ENCODE data around the gene H2BK1.

H2BK1 gene

DNA sequence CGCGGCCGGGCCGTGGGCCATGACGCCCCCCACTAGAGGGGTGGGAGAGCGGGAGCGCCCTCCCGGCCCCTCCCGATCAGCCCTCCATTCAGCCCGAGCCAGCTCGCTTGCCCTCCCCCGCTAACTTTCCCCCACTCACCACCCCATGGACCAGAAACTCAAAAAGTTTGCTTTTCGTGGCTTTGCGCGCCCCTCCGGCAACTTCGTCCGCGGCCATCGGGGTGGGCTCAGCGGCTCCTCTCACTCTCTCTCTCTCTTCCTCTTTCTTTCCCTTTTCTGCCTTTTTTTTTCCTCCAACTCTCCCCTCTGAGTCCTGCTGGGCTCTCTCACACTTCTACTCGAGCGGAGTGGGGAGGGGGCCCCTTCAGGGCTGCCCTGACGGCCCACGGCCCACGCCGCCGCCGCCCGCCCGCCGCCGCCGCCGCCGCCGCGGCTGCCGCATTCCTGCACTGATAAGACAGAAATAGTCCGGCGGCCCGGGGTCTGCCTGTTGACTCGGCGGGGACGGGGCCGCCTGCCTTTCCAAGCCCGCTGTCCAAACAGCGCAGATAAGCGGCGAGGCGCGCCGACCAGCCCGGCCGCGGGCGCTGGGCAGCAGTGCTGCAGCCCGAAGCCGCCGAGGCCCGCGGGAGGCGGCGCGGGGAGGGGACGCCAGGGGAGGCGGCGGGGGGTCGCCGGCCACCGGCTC lies 38.2 kb upstream of the H2BK1 start, which contains the start of gene SMARCD3:
Gene SMARCD3 (minus strand): TSS at position 349 of the 688 bp plus-strand sequence. CDS start 132 bp downstream, at position 217.
- TF ChIP-seq, protein P1, sequence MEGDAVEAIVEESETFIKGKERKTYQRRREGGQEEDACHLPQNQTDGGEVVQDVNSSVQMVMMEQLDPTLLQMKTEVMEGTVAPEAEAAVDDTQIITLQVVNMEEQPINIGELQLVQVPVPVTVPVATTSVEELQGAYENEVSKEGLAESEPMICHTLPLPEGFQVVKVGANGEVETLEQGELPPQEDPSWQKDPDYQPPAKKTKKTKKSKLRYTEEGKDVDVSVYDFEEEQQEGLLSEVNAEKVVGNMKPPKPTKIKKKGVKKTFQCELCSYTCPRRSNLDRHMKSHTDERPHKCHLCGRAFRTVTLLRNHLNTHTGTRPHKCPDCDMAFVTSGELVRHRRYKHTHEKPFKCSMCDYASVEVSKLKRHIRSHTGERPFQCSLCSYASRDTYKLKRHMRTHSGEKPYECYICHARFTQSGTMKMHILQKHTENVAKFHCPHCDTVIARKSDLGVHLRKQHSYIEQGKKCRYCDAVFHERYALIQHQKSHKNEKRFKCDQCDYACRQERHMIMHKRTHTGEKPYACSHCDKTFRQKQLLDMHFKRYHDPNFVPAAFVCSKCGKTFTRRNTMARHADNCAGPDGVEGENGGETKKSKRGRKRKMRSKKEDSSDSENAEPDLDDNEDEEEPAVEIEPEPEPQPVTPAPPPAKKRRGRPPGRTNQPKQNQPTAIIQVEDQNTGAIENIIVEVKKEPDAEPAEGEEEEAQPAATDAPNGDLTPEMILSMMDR (IDR thresholded peaks at IDR 0.05; ENCODE audit: extremely low read depth, missing control alignments), result no peak
- DNase-seq (ENCODE audit: low spot score), result peak; percentile 60

DNA sequence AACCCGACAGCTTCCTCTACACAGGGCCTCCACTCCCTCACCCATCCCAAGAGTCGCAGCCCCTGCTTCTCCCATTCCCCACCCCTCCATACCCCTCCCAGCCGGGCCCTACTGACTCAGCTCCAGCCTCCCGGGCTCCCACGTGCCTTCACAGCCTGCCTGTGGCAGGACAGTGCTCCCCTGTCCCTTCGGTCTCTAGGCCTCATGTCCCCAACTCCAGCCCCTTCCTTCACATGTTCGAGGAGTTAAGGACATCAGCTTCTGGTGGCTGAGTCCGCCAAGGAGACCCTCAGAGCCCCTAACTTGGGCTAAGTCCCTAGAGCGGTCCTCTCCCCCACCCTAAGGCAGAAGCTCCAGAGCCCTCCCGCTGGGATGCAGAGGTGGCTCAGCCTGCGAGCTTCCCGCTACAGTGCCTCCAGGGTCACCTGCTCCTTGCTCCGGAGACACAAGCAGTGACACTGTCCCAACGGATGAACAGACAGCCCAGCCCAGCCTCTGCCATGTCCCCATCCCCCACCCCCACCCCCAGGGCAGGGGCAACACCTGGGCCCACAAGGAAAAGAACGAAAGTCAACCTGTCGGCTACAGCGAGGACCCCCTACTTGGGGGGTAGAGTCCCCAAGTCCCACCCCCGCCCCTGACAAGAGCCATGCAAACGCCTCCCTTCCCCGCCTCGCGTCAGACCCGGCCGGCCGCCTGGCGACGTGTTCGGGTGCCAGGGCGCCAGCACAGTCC lies 37.5 kb upstream of the H2BK1 start:
- DNase-seq (ENCODE audit: low spot score), result peak; percentile 64
- TF ChIP-seq, protein P1 (IDR thresholded peaks at IDR 0.05; ENCODE audit: extremely low read depth, missing control alignments), result no peak

DNA sequence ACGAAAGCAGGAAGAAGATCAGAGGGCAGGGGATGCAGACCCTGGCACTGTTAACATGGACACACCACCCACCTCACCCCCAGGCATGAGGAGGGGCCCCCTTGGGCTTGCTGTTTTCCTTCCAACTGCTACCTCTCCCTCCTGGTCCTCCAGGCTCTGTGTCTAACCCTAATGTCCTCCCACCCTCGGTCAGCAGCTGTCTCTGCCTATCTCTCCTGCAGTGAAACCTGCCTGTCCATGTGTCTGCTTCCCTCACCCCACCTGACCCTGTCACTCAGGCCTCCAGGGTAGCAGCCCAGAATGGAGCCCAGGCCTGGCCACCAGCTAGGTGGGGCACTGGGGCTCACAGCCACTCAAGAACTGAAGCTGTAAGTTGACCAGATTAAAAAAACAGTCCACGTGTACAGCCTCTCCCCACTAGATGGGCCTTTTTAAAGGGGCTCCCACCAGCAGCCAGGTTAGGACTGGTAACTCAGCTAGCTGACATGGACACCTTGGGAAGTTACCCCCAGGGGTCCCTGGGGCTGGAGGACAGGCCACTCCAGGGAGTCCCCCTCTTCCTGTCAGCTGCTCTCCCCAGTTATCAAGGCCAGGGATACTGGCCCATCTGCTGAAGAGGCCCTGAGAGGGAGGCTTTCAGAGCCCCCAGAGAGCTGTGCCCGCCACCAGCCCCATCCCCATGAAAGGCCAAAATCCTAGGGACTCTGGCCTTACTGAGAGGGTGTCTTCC lies 36.7 kb upstream of the H2BK1 start:
- TF ChIP-seq, protein P1 (IDR thresholded peaks at IDR 0.05; ENCODE audit: extremely low read depth, missing control alignments), result no peak
- DNase-seq (ENCODE audit: low spot score), result no peak

DNA sequence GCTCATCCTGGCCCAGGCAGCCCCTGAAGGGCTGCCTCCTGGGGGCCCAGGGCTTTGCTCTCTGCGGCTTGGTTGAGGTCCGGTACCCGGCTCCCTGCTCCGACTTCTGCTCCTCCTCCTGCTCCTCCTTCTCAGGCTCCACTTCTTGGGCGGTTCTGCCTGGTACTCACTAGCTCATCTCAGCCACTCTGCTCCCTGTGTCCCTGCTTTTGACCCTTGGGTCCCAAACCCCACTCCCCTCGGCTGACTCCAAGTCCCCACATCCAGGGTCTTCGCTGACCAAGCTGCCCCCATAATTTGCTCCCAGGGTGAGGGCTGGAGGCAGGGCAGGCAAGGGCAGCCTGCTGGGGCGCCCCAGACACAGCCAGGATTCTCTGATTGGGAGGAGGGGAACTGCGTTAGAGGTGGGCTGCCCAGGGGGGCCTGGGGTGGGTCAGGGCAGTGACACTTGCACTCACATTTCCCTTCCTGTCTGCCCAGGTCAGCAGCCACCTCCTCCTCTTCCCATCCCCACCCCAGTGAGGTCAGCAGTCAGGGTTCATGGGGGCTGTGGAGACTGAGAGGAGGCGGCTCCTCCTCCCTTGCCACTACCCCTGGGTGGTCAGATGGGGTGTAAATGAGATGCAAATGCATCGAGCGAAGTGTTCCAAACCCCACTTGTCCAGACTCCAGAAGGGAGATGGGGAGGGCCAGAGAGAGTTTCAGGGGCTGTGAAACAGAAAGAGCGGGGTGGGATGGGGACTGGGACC lies 36.0 kb upstream of the H2BK1 start:
- TF ChIP-seq, protein P1 (IDR thresholded peaks at IDR 0.05; ENCODE audit: extremely low read depth, missing control alignments), result no peak
- DNase-seq (ENCODE audit: low spot score), result no peak

DNA sequence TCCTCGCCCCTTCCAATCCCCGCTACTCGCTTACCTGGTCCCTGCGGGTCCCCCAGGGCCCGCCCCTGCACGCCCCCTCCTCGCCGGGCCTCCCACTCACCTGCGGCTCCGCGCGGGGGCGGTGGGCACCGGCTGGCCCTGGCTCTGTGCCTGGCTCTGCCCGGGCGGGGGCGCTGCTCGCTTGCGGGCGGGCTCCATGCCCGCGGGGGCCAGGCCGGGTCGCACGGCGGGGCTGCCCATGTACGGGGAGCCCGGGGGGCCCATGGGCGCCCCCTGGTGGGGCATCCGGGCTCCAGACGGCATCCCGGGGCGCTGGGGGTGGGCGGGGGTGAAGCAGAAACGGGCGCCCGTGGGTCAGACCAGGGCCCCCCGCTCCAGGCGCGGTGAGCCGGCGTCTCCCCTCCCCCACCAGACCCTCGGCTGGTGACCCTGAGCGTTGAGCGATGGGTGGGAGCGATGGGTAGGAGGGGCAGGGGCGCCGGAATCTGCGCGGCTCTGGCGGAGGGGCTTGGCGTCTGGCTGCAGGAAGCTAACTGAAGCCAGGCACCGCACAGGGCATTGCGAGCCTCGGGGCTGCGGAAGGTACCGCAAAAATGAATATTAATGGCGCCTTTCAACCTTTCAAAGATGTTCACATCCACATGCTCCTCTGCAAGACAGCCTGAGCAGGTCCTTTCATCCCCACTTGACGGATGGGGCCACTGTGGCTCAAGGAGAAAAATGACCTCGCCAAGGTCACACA lies 35.2 kb upstream of the H2BK1 start:
- TF ChIP-seq, protein P1 (IDR thresholded peaks at IDR 0.05; ENCODE audit: extremely low read depth, missing control alignments), result peak; percentile 12

DNA sequence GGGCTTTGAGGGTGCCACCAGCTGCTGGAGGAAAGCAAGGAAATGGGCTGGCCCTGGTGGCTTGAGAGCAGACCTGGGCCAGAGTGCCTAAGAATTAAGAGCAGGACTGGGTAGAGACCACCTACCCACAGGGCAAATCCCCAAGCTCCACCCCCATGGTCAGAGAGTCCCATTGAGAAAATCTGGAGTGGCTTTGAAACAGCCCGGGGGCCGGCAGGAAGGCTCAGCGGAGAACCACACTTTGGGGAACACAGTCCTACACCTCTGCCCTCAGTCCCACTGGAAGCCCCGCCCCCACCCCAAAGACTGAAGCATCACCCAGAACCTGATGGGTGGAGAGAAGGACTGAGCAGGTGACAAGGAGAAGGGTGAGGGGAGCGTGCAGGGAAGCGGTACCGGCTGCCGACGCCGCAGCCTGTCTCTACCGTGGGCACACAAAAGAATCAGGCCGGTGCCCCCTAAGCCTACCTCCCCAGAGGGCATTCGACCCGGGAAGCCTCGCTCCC lies 34.6 kb upstream of the H2BK1 start:
- TF ChIP-seq, protein P1 (IDR thresholded peaks at IDR 0.05; ENCODE audit: extremely low read depth, missing control alignments), result no peak
- DNase-seq (ENCODE audit: low spot score), result peak; percentile 52

More for the DNA sequence above, 35.2 kb upstream of the H2BK1 start:
- peak; percentile 92 for DNase-seq (ENCODE audit: low spot score)

Data from GM20000 (cell line).